ENCODE measurements around the gene SLC38A1.

Gene SLC38A1

DNA sequence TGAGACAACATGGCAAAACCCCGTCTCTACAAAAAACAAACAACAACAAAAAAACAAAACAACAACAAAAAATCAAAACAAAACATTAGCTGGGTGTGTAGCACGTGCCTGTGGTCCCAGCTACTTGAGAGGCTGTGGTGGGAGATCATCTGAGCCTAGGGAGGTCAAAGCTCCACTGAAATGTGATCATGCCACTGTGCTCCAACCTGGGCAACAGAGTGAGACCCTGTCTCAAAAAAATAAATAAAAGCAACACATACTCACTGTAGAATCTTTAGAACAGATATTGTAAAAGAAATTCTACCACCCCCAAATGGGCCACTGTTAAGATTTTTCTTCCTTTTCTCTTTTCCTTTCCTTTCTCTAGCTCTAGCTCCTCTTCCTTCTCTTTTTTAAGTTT is 26.3 kb downstream of the SLC38A1 start:
- TF ChIP-seq TCF4 (CRISPR knock-in tag; IDR thresholded peaks at IDR 0.05; ENCODE audit: borderline replicate concordance) (no peak), PPARA (CRISPR knock-in tag; IDR thresholded peaks at IDR 0.05; ENCODE audit: borderline replicate concordance) (no peak), CSDC2 (CRISPR knock-in tag; IDR thresholded peaks at IDR 0.05) (no peak), ZFP3 (CRISPR knock-in tag; IDR thresholded peaks at IDR 0.05) (no peak), OSR1 (CRISPR knock-in tag; IDR thresholded peaks at IDR 0.05) (no peak), ESRRG (CRISPR knock-in tag; IDR thresholded peaks at IDR 0.05) (no peak), GLIS3 (CRISPR knock-in tag; IDR thresholded peaks at IDR 0.05) (no peak), SNAI2 (CRISPR knock-in tag; IDR thresholded peaks at IDR 0.05) (no peak), ZNF565 (CRISPR knock-in tag; conservative IDR thresholded peaks at IDR 0.05; ENCODE audit: low read depth) (no peak), BACH2 (CRISPR knock-in tag; IDR thresholded peaks at IDR 0.05; ENCODE audit: borderline replicate concordance) (no peak), ZC3H10 (CRISPR knock-in tag; IDR thresholded peaks at IDR 0.05) (no peak), TOX (CRISPR knock-in tag; IDR thresholded peaks at IDR 0.05; ENCODE audit: borderline replicate concordance) (no peak), ZNF70 (CRISPR knock-in tag; IDR thresholded peaks at IDR 0.05) (no peak), RARB (CRISPR knock-in tag; IDR thresholded peaks at IDR 0.05) (no peak), ZFP30 (CRISPR knock-in tag; IDR thresholded peaks at IDR 0.05) (no peak), ARNTL (CRISPR knock-in tag; IDR thresholded peaks at IDR 0.05; ENCODE audit: borderline replicate concordance, low read depth) (no peak)
- TF ChIP-seq, protein P1, sequence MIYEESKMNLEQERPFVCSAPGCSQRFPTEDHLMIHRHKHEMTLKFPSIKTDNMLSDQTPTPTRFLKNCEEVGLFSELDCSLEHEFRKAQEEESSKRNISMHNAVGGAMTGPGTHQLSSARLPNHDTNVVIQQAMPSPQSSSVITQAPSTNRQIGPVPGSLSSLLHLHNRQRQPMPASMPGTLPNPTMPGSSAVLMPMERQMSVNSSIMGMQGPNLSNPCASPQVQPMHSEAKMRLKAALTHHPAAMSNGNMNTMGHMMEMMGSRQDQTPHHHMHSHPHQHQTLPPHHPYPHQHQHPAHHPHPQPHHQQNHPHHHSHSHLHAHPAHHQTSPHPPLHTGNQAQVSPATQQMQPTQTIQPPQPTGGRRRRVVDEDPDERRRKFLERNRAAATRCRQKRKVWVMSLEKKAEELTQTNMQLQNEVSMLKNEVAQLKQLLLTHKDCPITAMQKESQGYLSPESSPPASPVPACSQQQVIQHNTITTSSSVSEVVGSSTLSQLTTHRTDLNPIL (CRISPR knock-in tag; IDR thresholded peaks at IDR 0.05; ENCODE audit: low read depth), result no peak
- TF ChIP-seq, protein P2, sequence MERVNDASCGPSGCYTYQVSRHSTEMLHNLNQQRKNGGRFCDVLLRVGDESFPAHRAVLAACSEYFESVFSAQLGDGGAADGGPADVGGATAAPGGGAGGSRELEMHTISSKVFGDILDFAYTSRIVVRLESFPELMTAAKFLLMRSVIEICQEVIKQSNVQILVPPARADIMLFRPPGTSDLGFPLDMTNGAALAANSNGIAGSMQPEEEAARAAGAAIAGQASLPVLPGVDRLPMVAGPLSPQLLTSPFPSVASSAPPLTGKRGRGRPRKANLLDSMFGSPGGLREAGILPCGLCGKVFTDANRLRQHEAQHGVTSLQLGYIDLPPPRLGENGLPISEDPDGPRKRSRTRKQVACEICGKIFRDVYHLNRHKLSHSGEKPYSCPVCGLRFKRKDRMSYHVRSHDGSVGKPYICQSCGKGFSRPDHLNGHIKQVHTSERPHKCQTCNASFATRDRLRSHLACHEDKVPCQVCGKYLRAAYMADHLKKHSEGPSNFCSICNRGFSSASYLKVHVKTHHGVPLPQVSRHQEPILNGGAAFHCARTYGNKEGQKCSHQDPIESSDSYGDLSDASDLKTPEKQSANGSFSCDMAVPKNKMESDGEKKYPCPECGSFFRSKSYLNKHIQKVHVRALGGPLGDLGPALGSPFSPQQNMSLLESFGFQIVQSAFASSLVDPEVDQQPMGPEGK (CRISPR knock-in tag; IDR thresholded peaks at IDR 0.05; ENCODE audit: borderline replicate concordance), result no peak
- TF ChIP-seq, protein P3, sequence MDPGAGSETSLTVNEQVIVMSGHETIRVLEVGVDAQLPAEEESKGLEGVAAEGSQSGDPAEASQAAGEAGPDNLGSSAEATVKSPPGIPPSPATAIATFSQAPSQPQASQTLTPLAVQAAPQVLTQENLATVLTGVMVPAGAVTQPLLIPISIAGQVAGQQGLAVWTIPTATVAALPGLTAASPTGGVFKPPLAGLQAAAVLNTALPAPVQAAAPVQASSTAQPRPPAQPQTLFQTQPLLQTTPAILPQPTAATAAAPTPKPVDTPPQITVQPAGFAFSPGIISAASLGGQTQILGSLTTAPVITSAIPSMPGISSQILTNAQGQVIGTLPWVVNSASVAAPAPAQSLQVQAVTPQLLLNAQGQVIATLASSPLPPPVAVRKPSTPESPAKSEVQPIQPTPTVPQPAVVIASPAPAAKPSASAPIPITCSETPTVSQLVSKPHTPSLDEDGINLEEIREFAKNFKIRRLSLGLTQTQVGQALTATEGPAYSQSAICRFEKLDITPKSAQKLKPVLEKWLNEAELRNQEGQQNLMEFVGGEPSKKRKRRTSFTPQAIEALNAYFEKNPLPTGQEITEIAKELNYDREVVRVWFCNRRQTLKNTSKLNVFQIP (CRISPR knock-in tag; IDR thresholded peaks at IDR 0.05; ENCODE audit: borderline replicate concordance, low read depth), result no peak
- TF ChIP-seq, protein P4, sequence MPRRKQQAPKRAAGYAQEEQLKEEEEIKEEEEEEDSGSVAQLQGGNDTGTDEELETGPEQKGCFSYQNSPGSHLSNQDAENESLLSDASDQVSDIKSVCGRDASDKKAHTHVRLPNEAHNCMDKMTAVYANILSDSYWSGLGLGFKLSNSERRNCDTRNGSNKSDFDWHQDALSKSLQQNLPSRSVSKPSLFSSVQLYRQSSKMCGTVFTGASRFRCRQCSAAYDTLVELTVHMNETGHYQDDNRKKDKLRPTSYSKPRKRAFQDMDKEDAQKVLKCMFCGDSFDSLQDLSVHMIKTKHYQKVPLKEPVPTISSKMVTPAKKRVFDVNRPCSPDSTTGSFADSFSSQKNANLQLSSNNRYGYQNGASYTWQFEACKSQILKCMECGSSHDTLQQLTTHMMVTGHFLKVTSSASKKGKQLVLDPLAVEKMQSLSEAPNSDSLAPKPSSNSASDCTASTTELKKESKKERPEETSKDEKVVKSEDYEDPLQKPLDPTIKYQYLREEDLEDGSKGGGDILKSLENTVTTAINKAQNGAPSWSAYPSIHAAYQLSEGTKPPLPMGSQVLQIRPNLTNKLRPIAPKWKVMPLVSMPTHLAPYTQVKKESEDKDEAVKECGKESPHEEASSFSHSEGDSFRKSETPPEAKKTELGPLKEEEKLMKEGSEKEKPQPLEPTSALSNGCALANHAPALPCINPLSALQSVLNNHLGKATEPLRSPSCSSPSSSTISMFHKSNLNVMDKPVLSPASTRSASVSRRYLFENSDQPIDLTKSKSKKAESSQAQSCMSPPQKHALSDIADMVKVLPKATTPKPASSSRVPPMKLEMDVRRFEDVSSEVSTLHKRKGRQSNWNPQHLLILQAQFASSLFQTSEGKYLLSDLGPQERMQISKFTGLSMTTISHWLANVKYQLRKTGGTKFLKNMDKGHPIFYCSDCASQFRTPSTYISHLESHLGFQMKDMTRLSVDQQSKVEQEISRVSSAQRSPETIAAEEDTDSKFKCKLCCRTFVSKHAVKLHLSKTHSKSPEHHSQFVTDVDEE (CRISPR knock-in tag; IDR thresholded peaks at IDR 0.05), result no peak
- ATAC-seq, result no peak

DNA sequence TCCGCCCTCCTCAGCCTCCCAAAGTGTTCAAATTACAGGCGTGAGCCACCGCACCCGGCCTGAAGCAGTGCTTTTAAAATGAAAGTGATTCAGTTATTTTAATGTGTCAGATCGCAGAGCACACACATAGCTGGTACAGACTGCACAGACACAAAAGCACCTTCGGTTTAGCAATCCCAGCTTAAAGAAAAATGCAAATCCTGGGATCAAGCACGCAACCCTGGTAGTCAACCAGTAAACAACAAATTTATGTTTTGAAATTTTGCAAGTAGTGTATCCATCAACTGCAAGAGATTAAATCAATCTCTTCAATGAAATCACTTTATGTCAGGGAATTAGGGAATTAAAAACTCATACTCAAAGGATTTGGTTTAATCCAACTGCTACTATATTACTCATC is 28.4 kb downstream of the SLC38A1 start:
- ATAC-seq, result no peak
- TF ChIP-seq ZFP3 (CRISPR knock-in tag; IDR thresholded peaks at IDR 0.05), result no peak
- TF ChIP-seq ESRRG (CRISPR knock-in tag; IDR thresholded peaks at IDR 0.05), result no peak
- no peak for TF ChIP-seq ZNF70 (CRISPR knock-in tag; IDR thresholded peaks at IDR 0.05)
- TF ChIP-seq, protein P2 (CRISPR knock-in tag; IDR thresholded peaks at IDR 0.05; ENCODE audit: borderline replicate concordance), result no peak
- TF ChIP-seq, protein P1 (CRISPR knock-in tag; IDR thresholded peaks at IDR 0.05; ENCODE audit: low read depth), result no peak
- no peak for TF ChIP-seq ZNF8 (CRISPR knock-in tag; IDR thresholded peaks at IDR 0.05)
- TF ChIP-seq ZFP30 (CRISPR knock-in tag; IDR thresholded peaks at IDR 0.05), result no peak
